ENCODE data around the gene GALNT17.

GALNT17 gene

GRCh38 chr7:71144963-71145362 is 13.0 kb downstream of the GALNT17 start:
- TF ChIP-seq EZH2phosphoT487 (IDR thresholded peaks at IDR 0.05; ENCODE audit: low read depth) (no peak), CTCF (IDR thresholded peaks at IDR 0.05; ENCODE audit: low read depth, low read length) (no peak)
- Histone ChIP-seq H3K27ac (ENCODE audit: low read length) (no peak overlapping the region), H3K4me2 (ENCODE audit: low read length) (no peak overlapping the region), H4K20me1 (ENCODE audit: insufficient read depth, low read length) (no peaks in the 10 kb centered on the region), H3K9ac (ENCODE audit: low read length) (no peak overlapping the region), H2AFZ (ENCODE audit: low read depth, low read length) (no peak overlapping the region), H3K4me1 (ENCODE audit: low read length) (no peaks in the 10 kb centered on the region), H3K4me3 (ENCODE audit: low read length) (no peak overlapping the region), H3K79me2 (ENCODE audit: low read length) (no peaks in the 10 kb centered on the region), H3K9me3 (ENCODE audit: insufficient read depth, low read length) (no peaks in the 10 kb centered on the region), H3K36me3 (replicated peaks; ENCODE audit: low read depth, low read length) (no peaks in the 10 kb centered on the region), H3K27me3 (ENCODE audit: low read depth, low read length) (no peaks in the 10 kb centered on the region)

- H3K4me2 ChIP-seq (ENCODE audit: low read length) = no peak overlapping the region
- no peak for TF ChIP-seq CTCF (IDR thresholded peaks at IDR 0.05; ENCODE audit: low read depth, low read length)
- no peak for TF ChIP-seq EZH2phosphoT487 (IDR thresholded peaks at IDR 0.05; ENCODE audit: low read depth)
- no peaks in the 10 kb centered on the region for H4K20me1 ChIP-seq (ENCODE audit: insufficient read depth, low read length)
- H3K9me3 ChIP-seq (ENCODE audit: insufficient read depth, low read length) = no peaks in the 10 kb centered on the region
- H3K79me2 ChIP-seq (ENCODE audit: low read length) = no peaks in the 10 kb centered on the region
- no peak overlapping the region for H2AFZ ChIP-seq (ENCODE audit: low read depth, low read length)
- no peak overlapping the region for H3K27ac ChIP-seq (ENCODE audit: low read length)
- H3K4me3 ChIP-seq (ENCODE audit: low read length) = no peak overlapping the region
- H3K27me3 ChIP-seq (ENCODE audit: low read depth, low read length) = no peaks in the 10 kb centered on the region
- H3K36me3 ChIP-seq (replicated peaks; ENCODE audit: low read depth, low read length) = no peaks in the 10 kb centered on the region
- H3K4me1 ChIP-seq (ENCODE audit: low read length) = no peaks in the 10 kb centered on the region
- no peak overlapping the region for H3K9ac ChIP-seq (ENCODE audit: low read length)
These were observed 14.3 kb downstream of the GALNT17 start for GRCh38 chr7:71145906-71146901.

GRCh38 chr7:71148098-71148497 is 16.2 kb downstream of the GALNT17 start:
- H3K9ac ChIP-seq (ENCODE audit: low read length) = no peak overlapping the region
- H4K20me1 ChIP-seq (ENCODE audit: insufficient read depth, low read length) = no peaks in the 10 kb centered on the region
- no peaks in the 10 kb centered on the region for H3K36me3 ChIP-seq (replicated peaks; ENCODE audit: low read depth, low read length)
- H3K4me1 ChIP-seq (ENCODE audit: low read length) = no peaks in the 10 kb centered on the region
- H3K4me2 ChIP-seq (ENCODE audit: low read length) = no peak overlapping the region
- no peaks in the 10 kb centered on the region for H3K9me3 ChIP-seq (ENCODE audit: insufficient read depth, low read length)
- no peaks in the 10 kb centered on the region for H3K27me3 ChIP-seq (ENCODE audit: low read depth, low read length)
- H3K79me2 ChIP-seq (ENCODE audit: low read length) = no peaks in the 10 kb centered on the region
- no peak overlapping the region for H3K4me3 ChIP-seq (ENCODE audit: low read length)
- H3K27ac ChIP-seq (ENCODE audit: low read length) = no peak overlapping the region
- TF ChIP-seq CTCF (IDR thresholded peaks at IDR 0.05; ENCODE audit: low read depth, low read length) (no peak), EZH2phosphoT487 (IDR thresholded peaks at IDR 0.05; ENCODE audit: low read depth) (no peak)
- no peak overlapping the region for H2AFZ ChIP-seq (ENCODE audit: low read depth, low read length)

GRCh38 chr7:71155236-71155635 is 23.3 kb downstream of the GALNT17 start:
- H4K20me1 ChIP-seq (ENCODE audit: insufficient read depth, low read length) = no peaks in the 10 kb centered on the region
- no peaks in the 10 kb centered on the region for H3K9me3 ChIP-seq (ENCODE audit: insufficient read depth, low read length)
- no peaks in the 10 kb centered on the region for H3K4me1 ChIP-seq (ENCODE audit: low read length)
- H2AFZ ChIP-seq (ENCODE audit: low read depth, low read length) = no peak overlapping the region
- no peak for TF ChIP-seq CTCF (IDR thresholded peaks at IDR 0.05; ENCODE audit: low read depth, low read length)
- no peak for TF ChIP-seq EZH2phosphoT487 (IDR thresholded peaks at IDR 0.05; ENCODE audit: low read depth)
- no peak overlapping the region for H3K4me2 ChIP-seq (ENCODE audit: low read length)
- no peak overlapping the region for H3K9ac ChIP-seq (ENCODE audit: low read length)
- no peaks in the 10 kb centered on the region for H3K79me2 ChIP-seq (ENCODE audit: low read length)
- H3K27ac ChIP-seq (ENCODE audit: low read length) = no peak overlapping the region
- no peaks in the 10 kb centered on the region for H3K36me3 ChIP-seq (replicated peaks; ENCODE audit: low read depth, low read length)
- no peak overlapping the region for H3K4me3 ChIP-seq (ENCODE audit: low read length)
- no peaks in the 10 kb centered on the region for H3K27me3 ChIP-seq (ENCODE audit: low read depth, low read length)
